ENCODE measurements around the gene MED4. TPM values are rescaled to one million over a fixed set of nuclear protein-coding genes. Genes with fewer than 3 reads are reported as not detected.

The MED4 gene
- polyA plus RNA-seq, 1 of the 3 experiments (the other 2 are of a cell fraction): 42.2 TPM

DNA sequence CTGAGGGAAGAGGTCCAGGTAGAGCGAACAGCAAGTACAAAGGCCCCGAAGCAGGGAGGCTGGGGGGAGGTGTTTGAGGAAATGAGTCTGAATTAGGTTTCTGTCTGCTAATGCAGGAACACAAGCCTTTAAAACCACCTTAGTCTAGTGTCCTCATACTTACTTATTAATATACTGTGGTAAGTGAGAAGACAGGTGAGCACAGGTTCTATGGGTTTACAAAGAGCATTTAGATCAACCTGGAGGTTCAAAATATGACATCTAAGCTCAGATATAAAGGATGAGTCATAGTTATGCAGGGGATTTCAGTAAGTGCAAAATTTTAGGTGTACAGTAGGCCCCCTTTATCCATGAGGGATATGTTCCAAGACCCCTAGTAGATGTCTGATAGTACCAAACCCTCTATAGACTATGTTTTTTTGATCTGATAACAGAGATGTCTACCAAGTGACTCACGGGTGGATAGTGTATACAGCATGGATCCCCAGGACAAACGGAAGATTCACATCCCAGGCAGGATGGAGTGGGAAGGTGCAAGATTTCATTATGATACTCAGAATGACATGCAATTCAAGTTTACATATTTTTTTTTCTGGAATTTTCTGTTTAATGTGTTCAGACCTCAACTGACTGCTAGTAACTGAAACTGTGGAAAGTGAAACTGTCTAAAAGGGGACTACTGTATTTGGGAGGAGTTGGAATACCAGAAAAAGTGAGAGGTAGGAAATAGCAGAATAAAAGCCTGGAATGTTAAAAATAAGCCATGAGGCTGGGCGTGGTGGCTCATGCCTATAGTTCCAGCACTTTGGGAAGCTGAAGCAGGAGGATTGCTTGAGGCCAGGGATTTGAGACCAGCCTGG lies 18.2 kb upstream of the MED4 start:
- POLR2A ChIA-PET: no interaction called here
- H3K9ac ChIP-seq: no peak overlapping the region
- H3K36me3 ChIP-seq (replicated peaks in 1 of 2; ENCODE audit: control insufficient read depth in 1 of 2, insufficient read depth in 2 of 2, low read length in 1 of 2): no peaks in the 10 kb centered on the region
- H3K79me2 ChIP-seq (ENCODE audit: insufficient read depth): no peaks in the 10 kb centered on the region
- DNase-seq: no peak
- no peaks in the 10 kb centered on the region for H3K4me1 ChIP-seq (ENCODE audit: control insufficient read depth in 1 of 2, insufficient read depth in 2 of 2, low read depth in 1 of 2, low read length in 1 of 2)
- H3F3A ChIP-seq (replicated peaks; ENCODE audit: insufficient read depth): peaks cover 18% of the 10 kb centered on the region
- no peak overlapping the region for H3K27ac ChIP-seq (ENCODE audit: low read depth in 2 of 2, low read length in 1 of 2)
- WGBS (ENCODE audit: low lambda C conversion rate): 61% methylated on average over 5 of the region's 5 CpGs
- H3K4me2 ChIP-seq: peak overlapping the region; percentile 37; the same call in 1 of the 2 replicates
- no peaks in the 10 kb centered on the region for H3K27me3 ChIP-seq (ENCODE audit: insufficient read depth)
- CTCF ChIA-PET: interaction anchor here (1.4 kb wide), 1 partner anchor 18 kb away, joined by 3 read pairs; no protein-coding TSS in a partner anchor
- H3K9me3 ChIP-seq: no peaks in the 10 kb centered on the region
- TF ChIP-seq JUND (IDR thresholded peaks at IDR 0.05): peak; percentile 12; the same call in 1 of the 2 replicates
- TF ChIP-seq, protein P1, sequence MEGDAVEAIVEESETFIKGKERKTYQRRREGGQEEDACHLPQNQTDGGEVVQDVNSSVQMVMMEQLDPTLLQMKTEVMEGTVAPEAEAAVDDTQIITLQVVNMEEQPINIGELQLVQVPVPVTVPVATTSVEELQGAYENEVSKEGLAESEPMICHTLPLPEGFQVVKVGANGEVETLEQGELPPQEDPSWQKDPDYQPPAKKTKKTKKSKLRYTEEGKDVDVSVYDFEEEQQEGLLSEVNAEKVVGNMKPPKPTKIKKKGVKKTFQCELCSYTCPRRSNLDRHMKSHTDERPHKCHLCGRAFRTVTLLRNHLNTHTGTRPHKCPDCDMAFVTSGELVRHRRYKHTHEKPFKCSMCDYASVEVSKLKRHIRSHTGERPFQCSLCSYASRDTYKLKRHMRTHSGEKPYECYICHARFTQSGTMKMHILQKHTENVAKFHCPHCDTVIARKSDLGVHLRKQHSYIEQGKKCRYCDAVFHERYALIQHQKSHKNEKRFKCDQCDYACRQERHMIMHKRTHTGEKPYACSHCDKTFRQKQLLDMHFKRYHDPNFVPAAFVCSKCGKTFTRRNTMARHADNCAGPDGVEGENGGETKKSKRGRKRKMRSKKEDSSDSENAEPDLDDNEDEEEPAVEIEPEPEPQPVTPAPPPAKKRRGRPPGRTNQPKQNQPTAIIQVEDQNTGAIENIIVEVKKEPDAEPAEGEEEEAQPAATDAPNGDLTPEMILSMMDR (IDR thresholded peaks at IDR 0.05): no peak
- no peak overlapping the region for H3K4me3 ChIP-seq (ENCODE audit: low read depth in 2 of 2, low read length in 1 of 2)
- H2AFZ ChIP-seq (ENCODE audit: low read depth): 0 out of 2 replicates have a peak overlapping the region, but pooled peaks have one; percentile 25
- H4K20me1 ChIP-seq (ENCODE audit: insufficient read depth): no peaks in the 10 kb centered on the region
- H3K9me2 ChIP-seq: no peaks in the 10 kb centered on the region

DNA sequence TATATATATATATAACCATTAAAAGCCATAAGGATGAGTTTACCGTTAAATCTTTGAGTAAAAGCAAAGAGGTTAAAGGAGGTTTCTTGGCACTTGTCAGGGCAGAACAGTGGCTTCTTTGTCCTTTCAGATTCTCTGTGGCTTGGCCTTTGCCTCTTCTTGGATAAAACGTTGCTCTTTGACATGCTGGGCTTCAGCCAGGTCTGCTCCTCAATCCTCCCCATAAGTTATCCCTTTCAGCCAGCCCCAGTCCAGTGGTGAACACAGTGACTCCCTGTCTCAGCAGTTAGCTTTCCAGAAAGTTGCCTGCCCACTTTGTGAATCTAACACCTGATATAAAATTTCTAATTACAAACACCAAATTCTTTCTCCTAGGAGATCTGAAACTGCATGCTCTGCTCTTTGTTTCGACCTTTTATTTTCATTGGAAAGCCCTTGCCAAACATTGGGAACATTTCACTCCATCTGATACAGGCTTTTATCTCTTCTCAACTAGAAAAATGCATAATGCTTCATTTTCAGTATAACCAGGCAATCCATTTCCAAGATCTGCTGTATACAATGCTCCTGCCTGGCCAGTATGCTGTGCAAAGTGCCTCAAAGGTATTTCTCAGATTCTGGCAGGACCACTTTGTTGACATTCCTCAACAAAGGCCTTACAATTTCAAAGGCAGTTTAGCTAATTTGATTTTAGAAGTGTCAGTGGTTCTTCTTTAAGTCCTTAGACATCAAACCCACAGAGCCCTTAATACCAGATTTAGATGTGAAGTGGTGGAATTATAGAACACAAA lies 16.2 kb upstream of the MED4 start:
- Histone ChIP-seq H4K20me1 (ENCODE audit: insufficient read depth) (no peaks in the 10 kb centered on the region), H3F3A (replicated peaks; ENCODE audit: insufficient read depth) (peaks cover 18% of the 10 kb centered on the region), H3K9me2 (no peaks in the 10 kb centered on the region), H3K4me1 (ENCODE audit: control insufficient read depth in 1 of 2, insufficient read depth in 2 of 2, low read depth in 1 of 2, low read length in 1 of 2) (no peaks in the 10 kb centered on the region), H3K4me3 (ENCODE audit: low read depth in 2 of 2, low read length in 1 of 2) (no peak overlapping the region), H3K9me3 (no peaks in the 10 kb centered on the region), H3K27me3 (ENCODE audit: insufficient read depth) (no peaks in the 10 kb centered on the region), H3K79me2 (ENCODE audit: insufficient read depth) (no peaks in the 10 kb centered on the region), H3K4me2 (peak overlapping the region; percentile 59), H3K36me3 (replicated peaks in 1 of 2; ENCODE audit: control insufficient read depth in 1 of 2, insufficient read depth in 2 of 2, low read length in 1 of 2) (no peaks in the 10 kb centered on the region), H3K27ac (ENCODE audit: low read depth in 2 of 2, low read length in 1 of 2) (peak overlapping the region in 1 of 2 experiments; percentile 86; a peak in 2 of 4 replicates), H2AFZ (ENCODE audit: low read depth) (no peak overlapping the region), H3K9ac (no peak overlapping the region)
- ChIA-PET CTCF (interaction anchor here (1.4 kb wide), 1 partner anchor 16 kb away, joined by 3 read pairs; no protein-coding TSS in a partner anchor), POLR2A (no interaction called here)
- WGBS (ENCODE audit: low lambda C conversion rate): 34% methylated on average over 3 of the region's 3 CpGs
- DNase-seq: no peak
- no peak for TF ChIP-seq NFIC (IDR thresholded peaks at IDR 0.05; ENCODE audit: borderline replicate concordance)
- TF ChIP-seq, protein P2, sequence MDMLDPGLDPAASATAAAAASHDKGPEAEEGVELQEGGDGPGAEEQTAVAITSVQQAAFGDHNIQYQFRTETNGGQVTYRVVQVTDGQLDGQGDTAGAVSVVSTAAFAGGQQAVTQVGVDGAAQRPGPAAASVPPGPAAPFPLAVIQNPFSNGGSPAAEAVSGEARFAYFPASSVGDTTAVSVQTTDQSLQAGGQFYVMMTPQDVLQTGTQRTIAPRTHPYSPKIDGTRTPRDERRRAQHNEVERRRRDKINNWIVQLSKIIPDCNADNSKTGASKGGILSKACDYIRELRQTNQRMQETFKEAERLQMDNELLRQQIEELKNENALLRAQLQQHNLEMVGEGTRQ (IDR thresholded peaks at IDR 0.05; ENCODE audit: borderline replicate concordance, low read depth, low read length): no peak
- TF ChIP-seq, protein P3, sequence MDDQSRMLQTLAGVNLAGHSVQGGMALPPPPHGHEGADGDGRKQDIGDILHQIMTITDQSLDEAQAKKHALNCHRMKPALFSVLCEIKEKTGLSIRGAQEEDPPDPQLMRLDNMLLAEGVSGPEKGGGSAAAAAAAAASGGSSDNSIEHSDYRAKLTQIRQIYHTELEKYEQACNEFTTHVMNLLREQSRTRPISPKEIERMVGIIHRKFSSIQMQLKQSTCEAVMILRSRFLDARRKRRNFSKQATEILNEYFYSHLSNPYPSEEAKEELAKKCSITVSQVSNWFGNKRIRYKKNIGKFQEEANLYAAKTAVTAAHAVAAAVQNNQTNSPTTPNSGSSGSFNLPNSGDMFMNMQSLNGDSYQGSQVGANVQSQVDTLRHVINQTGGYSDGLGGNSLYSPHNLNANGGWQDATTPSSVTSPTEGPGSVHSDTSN (IDR thresholded peaks at IDR 0.05): no peak; the same call in 1 of the 2 replicates
- no peak for TF ChIP-seq RAD21 (IDR thresholded peaks at IDR 0.05; ENCODE audit: low read length)
- TF ChIP-seq, protein P4, sequence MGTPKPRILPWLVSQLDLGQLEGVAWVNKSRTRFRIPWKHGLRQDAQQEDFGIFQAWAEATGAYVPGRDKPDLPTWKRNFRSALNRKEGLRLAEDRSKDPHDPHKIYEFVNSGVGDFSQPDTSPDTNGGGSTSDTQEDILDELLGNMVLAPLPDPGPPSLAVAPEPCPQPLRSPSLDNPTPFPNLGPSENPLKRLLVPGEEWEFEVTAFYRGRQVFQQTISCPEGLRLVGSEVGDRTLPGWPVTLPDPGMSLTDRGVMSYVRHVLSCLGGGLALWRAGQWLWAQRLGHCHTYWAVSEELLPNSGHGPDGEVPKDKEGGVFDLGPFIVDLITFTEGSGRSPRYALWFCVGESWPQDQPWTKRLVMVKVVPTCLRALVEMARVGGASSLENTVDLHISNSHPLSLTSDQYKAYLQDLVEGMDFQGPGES (IDR thresholded peaks at IDR 0.05; ENCODE audit: low read depth, low read length): no peak
- no peak for TF ChIP-seq FOXJ3 (CRISPR knock-in tag; IDR thresholded peaks at IDR 0.05)
- TF ChIP-seq EZH2phosphoT487 (IDR thresholded peaks at IDR 0.05; ENCODE audit: borderline replicate concordance, low read depth): no peak
- no peak for TF ChIP-seq RFX5 (IDR thresholded peaks at IDR 0.05; ENCODE audit: low read length)
- TF ChIP-seq FOXM1 (IDR thresholded peaks at IDR 0.05; ENCODE audit: low read depth): no peak
- TF ChIP-seq MEF2A (IDR thresholded peaks at IDR 0.05; ENCODE audit: borderline replicate concordance, low read depth): no peak
- TF ChIP-seq EP300 (IDR thresholded peaks at IDR 0.05; ENCODE audit: borderline replicate concordance in 1 of 2, low read depth in 1 of 2, low read length in 1 of 2): no peak
- TF ChIP-seq YY1 (IDR thresholded peaks at IDR 0.05; ENCODE audit: low read depth): no peak
- TF ChIP-seq MXI1 (IDR thresholded peaks at IDR 0.05; ENCODE audit: low read depth, low read length): no peak
- TF ChIP-seq TCF12 (IDR thresholded peaks at IDR 0.05): no peak
- TF ChIP-seq ELF1 (IDR thresholded peaks at IDR 0.05): no peak
- TF ChIP-seq, protein P5, sequence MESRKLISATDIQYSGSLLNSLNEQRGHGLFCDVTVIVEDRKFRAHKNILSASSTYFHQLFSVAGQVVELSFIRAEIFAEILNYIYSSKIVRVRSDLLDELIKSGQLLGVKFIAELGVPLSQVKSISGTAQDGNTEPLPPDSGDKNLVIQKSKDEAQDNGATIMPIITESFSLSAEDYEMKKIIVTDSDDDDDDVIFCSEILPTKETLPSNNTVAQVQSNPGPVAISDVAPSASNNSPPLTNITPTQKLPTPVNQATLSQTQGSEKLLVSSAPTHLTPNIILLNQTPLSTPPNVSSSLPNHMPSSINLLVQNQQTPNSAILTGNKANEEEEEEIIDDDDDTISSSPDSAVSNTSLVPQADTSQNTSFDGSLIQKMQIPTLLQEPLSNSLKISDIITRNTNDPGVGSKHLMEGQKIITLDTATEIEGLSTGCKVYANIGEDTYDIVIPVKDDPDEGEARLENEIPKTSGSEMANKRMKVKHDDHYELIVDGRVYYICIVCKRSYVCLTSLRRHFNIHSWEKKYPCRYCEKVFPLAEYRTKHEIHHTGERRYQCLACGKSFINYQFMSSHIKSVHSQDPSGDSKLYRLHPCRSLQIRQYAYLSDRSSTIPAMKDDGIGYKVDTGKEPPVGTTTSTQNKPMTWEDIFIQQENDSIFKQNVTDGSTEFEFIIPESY (IDR thresholded peaks at IDR 0.05; ENCODE audit: borderline replicate concordance, low read depth): no peak
- no peak for TF ChIP-seq JUND (IDR thresholded peaks at IDR 0.05)

Data from SK-N-SH (cell line).